Pancreas (tissue), 10 donors: ENCODE data around the gene CDC20. TPM values are rescaled to one million over a fixed set of nuclear protein-coding genes. Genes with fewer than 3 reads are reported as not detected.
A peak's percentile ranks its signal among the peaks of the same experiment; 100 is the strongest.

Experiments
- ATAC-seq, 4 donors: fragments of 200-7000 bp; cut with Tn5 transposase; one replicate each; pipeline versions ENCODE4 v1.8.0 to v1.9.1; 2020; ENCODE audit warnings: mild to moderate bottlenecking in 4 of 4, moderate library complexity in 4 of 4
- DNase-seq, 6 donors: peaks; one replicate each; pipeline ENCODE4 v3.0.0-alpha.2; 2020
- FAIRE-seq: peaks from 2 replicates; lab custom pipeline; 2012; peaks lifted over from hg19 to GRCh38; lab: Jason Lieb, UNC
- H3K27ac ChIP-seq, 4 donors: fragments of 200-600 bp; sonication (generic); 1 replicate in 3 of 4; 2 replicates in 1 of 4; pipeline versions ENCODE4 v1.5.0 to v1.8.0; 2020
- H3K27me3 ChIP-seq, 4 donors: fragments of 200-600 bp; one replicate each; pipeline ENCODE4 v1.8.0; 2021
- H3K36me3 ChIP-seq, 3 donors: fragments of 200-600 bp; sonication (generic) in 1 of 3; one replicate each; pipeline versions ENCODE4 v1.5.0 to v1.8.0; 2020 to 2021
- H3K4me1 ChIP-seq, 3 donors: fragments of 200-600 bp; one replicate each; pipeline ENCODE4 v1.8.0; 2021
- H3K4me3 ChIP-seq, 4 donors: fragments of 200-600 bp; sonication (generic) in 2 of 4; one replicate each; pipeline versions ENCODE4 v1.5.0 to v1.8.0; 2020 to 2021
- H3K9me3 ChIP-seq, 4 donors: fragments of 200-600 bp; one replicate each; pipeline ENCODE4 v1.8.0; 2021
- CTCF ChIP-seq, 4 donors: fragments of 200-600 bp; sonication (generic) in 3 of 4; IDR thresholded peaks; one replicate each; pipeline versions ENCODE4 v1.5.0 to v1.8.0; 2021; ENCODE audit warnings: antibody characterized with exemption in 4 of 4
- WGBS, 2 donors: extraction: QIAGEN DNeasy Blood & Tissue Kit; methylation state at CpG; one replicate each; pipeline ENCODE4 v1.1.7; 2013; 5-methylcytosine and 5-hydroxymethylcytosine counted together
- intact Hi-C, 3 donors: fragments of 100-400 bp; cut with DNase I; formaldehyde crosslinking; loops; one replicate each; pipeline versions ENCODE4 v1.11.1 to v1.14.2; 2022
- polyA plus RNA-seq, 2 donors: library from polyadenylated mRNA; stranded (reverse); fragments of 200-250 nt; gene quantifications; one replicate each; pipeline ENCODE4 v1.2.3, GENCODE V29; 2013
- total RNA-seq, 6 donors: library from RNA; stranded (reverse); fragmentation: NEBNext Ultra II Directional in 4 of 6; extraction: Animal tissue kit (Norgen Biotek cat#: 25700) in 4 of 6; gene quantifications; one replicate each; pipeline versions ENCODE4 v1.2.1 to v1.2.4, GENCODE V29; 2021 to 2023
- donor health status: healthy with polysubstance abuse.
- donor health status: DM: no; HTN: no; CAD: no; lungs with moderate emphysema.
- donor health status: DM: no; HTN: no; CAD: no.
- donor health status: control.
- donor health status: control.
- donor health status: Bipolar disorder and iron deficiency.
- donor health status: DM: yes; HTN: yes; CAD: no.
- donor health status: DM: no; HTN: no; CAD: no.
- donor health status: DM: no; HTN: no; CAD: no.
- donor health status: DM: yes; HTN: yes; CAD: no.

The CDC20 gene
- total and polyA plus RNA-seq, 8 donors: 0.12 to 1.8 (median 0.52) TPM

GRCh38 chr1:43312663-43313515 is 45.9 kb upstream of the CDC20 start:
- 89 to 93% methylated on average over 24 of the region's 24 CpGs for WGBS, 2 donors
- intact Hi-C loops: no loop called here
- no peak for TF ChIP-seq CTCF (IDR thresholded peaks at IDR 0.05)
- Histone ChIP-seq H3K36me3 (no peaks in the 10 kb centered on the region), H3K4me3 (no peak overlapping the region), H3K27me3 (no peaks in the 10 kb centered on the region), H3K9me3 (no peaks in the 10 kb centered on the region), H3K4me1 (no peaks in the 10 kb centered on the region), H3K27ac (no peak overlapping the region)
- ATAC-seq: no peak
- FAIRE-seq: no peak
- DNase-seq: no peak

GRCh38 chr1:43313771-43314170 is 45.0 kb upstream of the CDC20 start:
- TF ChIP-seq CTCF (IDR thresholded peaks at IDR 0.05): no peak
- DNase-seq: no peak
- 89 to 93% methylated on average over 10 of the region's 10 CpGs for WGBS, 2 donors
- H3K9me3 ChIP-seq: no peaks in the 10 kb centered on the region
- H3K27me3 ChIP-seq: no peaks in the 10 kb centered on the region
- ATAC-seq: no peak
- no peaks in the 10 kb centered on the region for H3K4me1 ChIP-seq
- intact Hi-C loops: no loop called here
- H3K27ac ChIP-seq: no peak overlapping the region
- FAIRE-seq: no peak
- H3K4me3 ChIP-seq: no peak overlapping the region
- no peaks in the 10 kb centered on the region for H3K36me3 ChIP-seq

- Histone ChIP-seq H3K36me3 (no peaks in the 10 kb centered on the region), H3K27ac (no peak overlapping the region), H3K4me1 (no peaks in the 10 kb centered on the region), H3K4me3 (no peak overlapping the region), H3K9me3 (no peaks in the 10 kb centered on the region), H3K27me3 (no peaks in the 10 kb centered on the region)
- 94 to 97% methylated on average over 5 of the region's 5 CpGs for WGBS, 2 donors
- intact Hi-C loops: no loop called here
- FAIRE-seq (no peak), DNase-seq (no peak), ATAC-seq (no peak)
- no peak for TF ChIP-seq CTCF (IDR thresholded peaks at IDR 0.05)
Observed at GRCh38 chr1:43314233-43314632, 44.5 kb upstream of the CDC20 start.

GRCh38 chr1:43315481-43315880 is 43.3 kb upstream of the CDC20 start:
- Histone ChIP-seq H3K36me3 (no peaks in the 10 kb centered on the region), H3K4me1 (no peaks in the 10 kb centered on the region), H3K27me3 (no peaks in the 10 kb centered on the region), H3K27ac (no peak overlapping the region), H3K9me3 (no peaks in the 10 kb centered on the region), H3K4me3 (no peak overlapping the region)
- ATAC-seq (no peak), FAIRE-seq (no peak), DNase-seq (peak in 1 of 6 donors; percentile 4)
- 69 to 85% methylated on average over 3 of the region's 3 CpGs for WGBS, 2 donors
- no peak for TF ChIP-seq CTCF (IDR thresholded peaks at IDR 0.05)
- intact Hi-C loops: no loop called here
